Transverse colon (tissue), 4 donors: ENCODE measurements around the gene INO80E. TPM values are rescaled to one million over a fixed set of nuclear protein-coding genes. Genes with fewer than 3 reads are reported as not detected.
"Not testable (repeated sequence)": the region's sequence is repeated elsewhere in the genome, so short reads cannot be mapped to it uniquely, and the experiment has no call there.

Source experiments
- DNase-seq: peaks from one replicate; pipeline ENCODE4 v3.0.0-alpha.2; 2019
- H3K27ac ChIP-seq, 4 donors: fragments of 200-600 bp; sonication (generic); 2 replicates each; pipeline ENCODE4 v1.5.1; 2016 to 2018; ENCODE audit warnings: inconsistent platforms in 4 of 4
- H3K27me3 ChIP-seq: fragments of 200-600 bp; sonication (generic); 2 replicates; pipeline ENCODE4 v1.5.1; 2017; ENCODE audit warnings: inconsistent platforms
- H3K36me3 ChIP-seq, 4 donors: fragments of 200-600 bp; sonication (generic); 2 replicates each; pipeline ENCODE4 v1.5.1; 2017 to 2019; ENCODE audit warnings: inconsistent platforms in 4 of 4
- H3K4me1 ChIP-seq, 4 donors: fragments of 200-600 bp; sonication (generic); 2 replicates each; pipeline ENCODE4 v1.5.1; 2017 to 2020; ENCODE audit warnings: inconsistent platforms in 4 of 4
- H3K4me3 ChIP-seq, 4 donors: fragments of 200-600 bp; sonication (generic); 1 replicate in 1 of 4; 2 replicates in 3 of 4; pipeline versions ENCODE4 v1.5.1 to v1.6.1; 2017 to 2019; ENCODE audit warnings: inconsistent platforms in 4 of 4
- H3K9me3 ChIP-seq, 2 donors: fragments of 200-600 bp; sonication (generic); 2 replicates each; pipeline ENCODE4 v1.5.1; 2017 to 2019; ENCODE audit warnings: inconsistent platforms in 2 of 2
- CTCF ChIP-seq, 5 experiments: fragments of 200-600 bp in 3 of 5; fragments of 450-650 bp in 2 of 5; sonication (generic) in 3 of 5; IDR thresholded peaks; 1 replicate in 2 of 5; 2 replicates in 3 of 5; pipeline ENCODE4 v1.5.1; 2016 to 2017; ENCODE audit warnings: antibody characterized with exemption in 5 of 5, inconsistent platforms in 3 of 5, mild to moderate bottlenecking in 2 of 5, moderate library complexity in 1 of 5
- EP300 ChIP-seq: sonication (generic); formaldehyde crosslinking; IDR thresholded peaks from one replicate; pipeline ENCODE4 v1.6.1; 2017; ENCODE audit warnings: antibody characterized with exemption, low read depth
- POLR2A ChIP-seq: fragments of 450-650 bp; IDR thresholded peaks from one replicate; pipeline ENCODE4 v1.6.1; 2016; ENCODE audit warnings: antibody characterized with exemption, mild to moderate bottlenecking, moderate library complexity
- POLR2AphosphoS5 ChIP-seq, 3 donors: sonication (generic); formaldehyde crosslinking; IDR thresholded peaks; one replicate each; pipeline ENCODE4 v1.6.1; 2016; ENCODE audit warnings: antibody characterized with exemption in 3 of 3
- WGBS, 2 donors: methylation state at CpG; one replicate each; pipeline ENCODE4 v1.1.5; 2018; ENCODE audit warnings: low coverage in 1 of 2; 5-methylcytosine and 5-hydroxymethylcytosine counted together
- in situ Hi-C, 4 donors: fragments of 200-750 bp; cut with MboI; loops; one replicate each; pipeline versions ENCODE4 v1.15.0 to v1.15.1; 2017; ENCODE audit warnings: low sequenced_read_pairs in 3 of 4, low pct_ligation_motif_present in 1 of 4, low pct_unique_long_range_greater_than_20kb in 1 of 4
- intact Hi-C: fragments of 100-400 bp; cut with DNase I; formaldehyde crosslinking; loops from one replicate; pipeline ENCODE4 v1.15.1; 2023; ENCODE audit warnings: low total_unique reads
- total RNA-seq, 4 donors: library from RNA; depleted of rRNA; stranded (reverse); fragments of >200 nt; gene quantifications; one replicate each; pipeline ENCODE4 v1.1.0, GENCODE V29; 2016

The INO80E gene
- total RNA-seq, 4 donors from 2014 or later, result 65.6 to 94.3 (median 73.0) TPM

- Histone ChIP-seq H3K9me3 (no peaks in the 10 kb centered on the region), H3K36me3 (no peaks in the 10 kb centered on the region), H3K27me3 (peaks cover 45% of the 10 kb centered on the region), H3K4me1 (no peaks in the 10 kb centered on the region), H3K27ac (no peak overlapping the region), H3K4me3 (no peak overlapping the region)
- TF ChIP-seq POLR2A (no peak), CTCF (IDR thresholded peaks at IDR 0.05) (no peak), POLR2AphosphoS5 (IDR thresholded peaks at IDR 0.05) (no peak), EP300 (no peak)
- no peak for DNase-seq
- intact Hi-C loops (no loop called here), in situ Hi-C loops (loop anchor here in 1 of 4 donors (25.0 kb wide), 1 partner anchor 153 kb away; the partner anchor contains the start of gene SEZ6L2)
- 55 to 77% methylated on average over 3 to 5 of the region's 5 CpGs for WGBS, 2 donors
Measured at GRCh38 chr16:30040221-30040620, 44.2 kb downstream of the INO80E start.

- H3K4me1 ChIP-seq, DNase-seq, H3K36me3 ChIP-seq, H3K9me3 ChIP-seq, H3K27ac ChIP-seq, intact Hi-C loops, H3K4me3 ChIP-seq: not testable (repeated sequence)
- in situ Hi-C loops, result loop anchor here in 1 of 4 donors (25.0 kb wide), 1 partner anchor 153 kb away; the partner anchor contains the start of gene SEZ6L2
- WGBS, 2 donors, result 29 to 87% methylated on average over 1 to 5 of the region's 5 CpGs
- H3K27me3 ChIP-seq, result peaks cover 40% of the 10 kb centered on the region
Measured at GRCh38 chr16:30040690-30041089, 44.6 kb downstream of the INO80E start.

GRCh38 chr16:30041841-30042240, 45.8 kb downstream of the INO80E start:
- TF ChIP-seq CTCF (IDR thresholded peaks at IDR 0.05), result peak in 3 of 5 experiments; percentile 31 to 48 (median 36)
- TF ChIP-seq EP300, result no peak
- Histone ChIP-seq H3K27ac (no peak overlapping the region), H3K4me3 (no peak overlapping the region), H3K9me3 (no peaks in the 10 kb centered on the region), H3K27me3 (peaks cover 34% of the 10 kb centered on the region), H3K36me3 (no peaks in the 10 kb centered on the region), H3K4me1 (no peaks in the 10 kb centered on the region)
- DNase-seq, result no peak
- WGBS, 2 donors, result 14 to 19% methylated on average over 4 to 5 of the region's 5 CpGs
- intact Hi-C loops, result no loop called here
- in situ Hi-C loops, result loop anchor here in 1 of 4 donors (25.0 kb wide), 1 partner anchor 155 kb away; the partner anchor contains the start of gene SEZ6L2

- WGBS, 2 donors, result 60 to 78% methylated on average over 1 to 8 of the region's 8 CpGs
- Histone ChIP-seq H3K9me3 (no peaks in the 10 kb centered on the region), H3K27ac (no peak overlapping the region), H3K36me3 (no peaks in the 10 kb centered on the region), H3K27me3 (peaks cover 21% of the 10 kb centered on the region), H3K4me1 (no peaks in the 10 kb centered on the region), H3K4me3 (no peak overlapping the region)
- intact Hi-C loops, result no loop called here
- TF ChIP-seq POLR2A, result no peak
- TF ChIP-seq POLR2AphosphoS5 (IDR thresholded peaks at IDR 0.05), result no peak
- no peak for TF ChIP-seq CTCF (IDR thresholded peaks at IDR 0.05)
- no peak for TF ChIP-seq EP300
- DNase-seq, result no peak
- in situ Hi-C loops, result loop anchor here in 1 of 4 donors (25.0 kb wide), 1 partner anchor 159 kb away; the partner anchor contains the start of gene SEZ6L2
Measured at GRCh38 chr16:30046178-30046577, 50.1 kb downstream of the INO80E start.

GRCh38 chr16:30046588-30046987, 50.5 kb downstream of the INO80E start:
- H3K4me1 ChIP-seq, result no peaks in the 10 kb centered on the region
- no peak for DNase-seq
- in situ Hi-C loops, result loop anchor here in 1 of 4 donors (25.0 kb wide), 1 partner anchor 159 kb away; the partner anchor contains the start of gene SEZ6L2
- no peak for TF ChIP-seq CTCF (IDR thresholded peaks at IDR 0.05)
- TF ChIP-seq POLR2AphosphoS5 (IDR thresholded peaks at IDR 0.05), result no peak
- TF ChIP-seq POLR2A, result no peak
- TF ChIP-seq EP300, result no peak
- WGBS, 2 donors, result 96% methylated on average over 1 of the region's 1 CpG; no CpG with 5 or more reads in 1 of the 2 donors
- intact Hi-C loops, result no loop called here
- no peaks in the 10 kb centered on the region for H3K9me3 ChIP-seq
- H3K27ac ChIP-seq, result no peak overlapping the region
- peaks cover 21% of the 10 kb centered on the region for H3K27me3 ChIP-seq
- no peaks in the 10 kb centered on the region for H3K36me3 ChIP-seq
- H3K4me3 ChIP-seq, result no peak overlapping the region
